HG03103 (cell line): ENCODE results near the gene TMEM181.
A peak's percentile ranks its signal among the peaks of the same experiment; 100 is the strongest.
"Not testable (repeated sequence)": the region's sequence is repeated elsewhere in the genome, so short reads cannot be mapped to it uniquely, and the experiment has no call there.

Experiments
- ATAC-seq: cut with Tn5 transposase; IDR thresholded peaks from one replicate; pipeline ENCODE4 v1.9.1; 2021; ENCODE audit warnings: low read depth; ENCODE audit not compliant: unreplicated experiment

TMEM181 gene

GRCh38 chr6:158633127-158633526, 73.2 kb downstream of the TMEM181 start:
- ATAC-seq, result no peak

- ATAC-seq, result no peak
These were observed 75.0 kb downstream of the TMEM181 start for GRCh38 chr6:158634695-158635426.

DNA sequence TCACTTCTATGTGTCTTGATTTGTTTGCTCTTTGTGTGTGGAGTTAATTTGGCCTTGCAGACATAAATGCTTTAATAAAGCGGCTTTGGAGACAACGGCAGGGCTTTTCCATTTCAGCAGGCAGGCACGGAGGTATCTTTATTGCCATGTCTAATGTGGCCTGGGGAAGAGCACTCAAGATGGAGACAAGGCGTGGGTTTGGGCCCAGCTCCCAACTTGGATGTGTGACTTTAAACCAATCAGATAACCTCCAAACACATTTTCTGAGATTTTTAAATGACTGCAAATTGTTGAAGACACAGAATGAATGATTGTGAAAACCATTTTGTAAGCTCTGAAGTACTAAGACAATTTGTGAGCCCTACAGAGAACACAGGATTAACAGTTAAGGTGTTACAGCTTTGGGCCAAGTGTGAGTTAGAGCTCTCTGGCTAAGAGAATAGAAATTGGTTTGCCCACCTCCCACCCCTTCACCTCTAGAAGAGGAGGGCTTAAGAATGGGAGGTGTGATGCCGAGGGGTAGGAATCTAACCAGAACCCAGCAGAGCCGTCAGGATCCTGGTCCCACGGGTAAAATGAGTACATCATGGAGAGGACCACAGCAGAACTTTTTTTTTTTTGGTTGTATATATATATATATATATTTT, 75.7 kb downstream of the TMEM181 start:
- ATAC-seq, result no peak

DNA sequence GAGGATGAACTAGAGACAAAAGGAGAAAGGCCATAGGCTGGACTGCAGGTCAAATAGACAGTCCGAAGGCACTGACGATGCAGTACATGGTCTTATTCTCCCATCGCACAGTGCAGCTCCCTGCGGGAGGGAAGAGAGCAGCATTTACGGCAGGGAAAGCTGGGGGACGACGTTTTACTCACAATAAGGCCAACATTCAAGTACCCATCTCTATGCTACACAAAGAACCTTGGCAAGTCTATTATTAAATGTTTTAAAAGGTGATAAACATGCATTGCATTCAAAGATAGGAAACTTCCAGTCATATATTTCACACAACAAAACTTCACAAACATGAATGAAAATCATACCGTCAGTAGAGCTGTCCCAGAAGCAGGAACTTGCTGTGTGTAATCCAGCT, 76.9 kb downstream of the TMEM181 start:
- no peak for ATAC-seq

DNA sequence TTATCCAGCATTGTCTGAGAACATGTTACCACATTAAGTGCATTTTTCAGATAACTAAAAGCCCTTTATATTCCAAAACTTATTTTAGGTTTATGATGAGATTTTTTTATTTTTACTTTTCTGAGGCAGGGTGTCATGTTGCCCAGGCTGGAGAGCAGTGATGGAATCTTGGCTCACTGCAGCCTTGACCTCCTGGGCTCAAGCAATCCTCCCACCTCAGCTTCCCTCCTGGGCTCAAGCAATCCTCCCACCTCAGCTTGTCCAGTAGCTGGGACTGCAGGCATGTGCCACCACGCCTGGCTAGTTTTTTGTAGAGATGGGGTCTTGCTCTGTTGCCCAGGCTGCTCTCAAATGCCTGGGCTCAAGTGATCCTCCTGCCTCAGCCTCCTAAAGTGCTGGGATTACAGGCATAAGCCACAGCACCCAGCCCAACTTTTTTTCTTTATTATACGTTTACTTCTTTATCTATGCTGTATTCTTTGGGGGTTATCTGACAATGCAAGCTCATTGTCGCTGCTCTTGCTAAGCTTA, 78.5 kb downstream of the TMEM181 start:
- ATAC-seq, result no peak

DNA sequence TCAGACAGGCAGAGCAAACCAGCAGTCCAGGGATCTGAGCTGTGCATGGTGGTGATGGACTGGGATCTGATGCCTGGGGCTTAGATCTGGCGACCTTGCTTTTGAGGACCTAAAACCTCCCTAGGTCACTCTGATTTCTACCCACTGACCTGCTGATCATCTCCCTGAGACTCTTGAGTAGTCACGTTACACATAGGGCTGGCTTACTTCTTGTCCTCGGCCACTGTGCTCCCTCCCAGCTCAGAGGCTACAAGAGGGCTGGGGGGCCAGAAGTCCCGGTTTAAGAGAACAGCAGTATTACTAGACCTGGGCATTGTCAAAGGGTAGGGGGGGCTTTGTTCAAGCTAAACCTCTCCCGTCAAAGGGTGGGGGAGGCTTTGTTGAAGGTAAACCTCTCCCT, 79.2 kb downstream of the TMEM181 start:
- no peak for ATAC-seq

DNA sequence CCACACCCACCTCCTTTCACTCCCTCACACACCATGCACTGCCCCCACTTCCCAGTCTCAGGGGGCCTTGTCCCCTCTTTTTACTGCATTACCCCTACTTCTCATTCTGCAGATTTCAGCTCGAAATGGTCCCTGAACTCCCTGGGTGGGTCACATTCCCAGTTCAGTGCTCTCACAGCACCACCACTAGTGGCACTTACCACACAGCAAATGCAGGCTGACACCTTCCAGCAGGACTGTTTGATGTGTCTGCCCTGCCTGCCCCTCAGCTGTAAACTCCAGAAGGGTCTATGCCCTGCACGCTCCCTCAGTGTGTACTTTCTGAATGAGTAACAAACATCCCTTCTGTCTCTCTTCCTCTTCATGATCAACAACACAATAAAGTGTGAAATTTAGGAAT, 80.6 kb downstream of the TMEM181 start:
- no peak for ATAC-seq

DNA sequence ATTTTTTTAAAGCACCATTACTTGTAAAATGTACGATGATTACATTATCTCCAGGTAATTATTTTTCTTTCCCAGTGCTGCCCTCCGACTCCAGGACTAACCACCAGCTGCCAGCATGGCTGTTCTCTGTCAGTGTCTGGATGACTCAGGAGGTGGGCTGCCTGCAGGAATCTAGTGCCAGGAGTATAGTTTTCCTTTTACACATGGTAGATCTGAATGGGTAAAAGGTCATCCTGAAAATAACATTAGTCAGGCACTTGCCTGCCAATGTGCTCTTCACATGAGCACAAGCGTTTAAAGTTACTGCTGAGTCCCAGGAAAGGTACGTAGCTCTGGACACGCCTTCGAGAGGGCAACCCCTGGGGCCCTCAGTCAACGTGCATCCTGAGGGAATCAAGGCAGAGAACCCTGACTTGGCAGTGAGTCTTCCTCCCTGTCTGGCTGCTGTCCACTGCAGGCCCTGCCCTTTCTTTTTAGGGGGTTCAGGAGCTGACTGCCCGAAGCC, 82.3 kb downstream of the TMEM181 start:
- ATAC-seq, result no peak

DNA sequence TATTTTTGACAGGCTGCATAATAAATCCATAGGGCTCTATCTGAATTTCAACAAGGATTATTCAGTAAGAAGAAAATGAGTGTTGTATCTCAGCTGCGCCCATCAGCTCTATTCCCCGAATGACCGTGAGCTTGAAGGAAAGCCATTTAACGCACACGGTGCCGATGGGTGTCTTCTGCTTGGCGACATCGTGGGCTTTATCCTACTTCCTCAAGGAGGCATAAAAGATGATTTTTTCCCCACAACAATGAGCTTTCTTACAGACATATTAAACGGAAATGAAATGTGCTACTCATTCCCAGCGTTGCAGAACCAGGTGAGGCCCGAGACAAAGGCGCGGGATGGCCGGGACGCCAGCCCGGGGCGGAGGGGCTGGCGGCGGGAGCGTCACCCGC, 83.9 kb downstream of the TMEM181 start:
- ATAC-seq, result no peak

GRCh38 chr6:158644231-158645063, 84.6 kb downstream of the TMEM181 start, which contains the start of gene DYNLT1:
Gene DYNLT1, minus strand, starts transcription at chr6:158644743. Its CDS starts 35 bp downstream, at chr6:158644708.
- peak; percentile 44 for ATAC-seq

- no peak for ATAC-seq
These were observed 85.5 kb downstream of the TMEM181 start for GRCh38 chr6:158645064-158646022.

GRCh38 chr6:158646023-158646910, 86.4 kb downstream of the TMEM181 start:
- no peak for ATAC-seq

DNA sequence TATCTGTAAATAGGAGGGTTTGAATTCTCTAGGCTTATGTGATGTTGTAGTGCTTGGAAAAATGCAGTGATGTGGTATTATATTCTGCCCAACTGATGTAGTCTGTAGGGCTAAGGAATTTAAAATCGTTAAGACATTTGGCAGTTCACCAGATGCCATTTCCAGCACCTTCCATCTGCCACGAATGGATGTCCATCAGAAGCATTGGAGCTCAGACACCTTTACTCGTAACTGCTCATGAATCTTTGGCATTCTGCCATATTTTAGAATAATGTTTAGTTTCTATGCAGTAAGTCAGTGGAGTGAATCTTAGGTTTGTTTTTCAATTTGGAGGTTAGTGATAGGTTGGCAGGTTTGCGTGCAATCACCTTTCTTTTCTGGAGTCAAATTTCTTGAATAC, 87.6 kb downstream of the TMEM181 start:
- ATAC-seq, result no peak

GRCh38 chr6:158648682-158649131, 88.8 kb downstream of the TMEM181 start:
- ATAC-seq, result no peak

- peak; percentile 32 for ATAC-seq
These were observed 89.6 kb downstream of the TMEM181 start, which contains the start of gene SYTL3 for GRCh38 chr6:158649289-158650143. Gene SYTL3, plus strand, starts transcription at chr6:158650054. Its CDS starts 13,215 bp downstream, at chr6:158663269.

GRCh38 chr6:158651981-158652737, 92.3 kb downstream of the TMEM181 start:
- not testable (repeated sequence) for ATAC-seq
